ENCODE measurements around the gene MARS1.

DNA sequence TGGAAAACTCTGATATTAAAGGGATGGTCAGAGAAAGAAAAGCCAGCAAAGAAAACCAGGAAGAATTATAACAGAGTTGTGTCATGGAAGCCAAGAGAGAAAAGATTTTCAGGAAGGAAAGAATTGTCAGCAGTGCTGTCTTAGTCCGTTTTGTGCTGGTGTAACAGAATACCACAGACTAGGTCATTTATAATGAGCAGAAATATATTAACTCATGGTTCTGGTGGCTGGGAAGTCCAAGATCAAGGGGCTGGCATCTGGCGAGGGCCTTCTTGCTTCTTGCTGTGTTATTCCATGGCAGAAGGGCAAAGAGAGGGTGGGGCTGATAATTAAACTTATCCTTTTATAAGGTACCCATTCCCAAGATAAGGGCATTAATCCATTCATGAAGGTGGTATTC, 39.2 kb upstream of the MARS1 start:
- TF ChIP-seq EP300 (IDR thresholded peaks at IDR 0.05) (no peak), POLR2A (IDR thresholded peaks at IDR 0.05) (no peak), POLR2AphosphoS5 (IDR thresholded peaks at IDR 0.05) (no peak)
- TF ChIP-seq, protein P1, sequence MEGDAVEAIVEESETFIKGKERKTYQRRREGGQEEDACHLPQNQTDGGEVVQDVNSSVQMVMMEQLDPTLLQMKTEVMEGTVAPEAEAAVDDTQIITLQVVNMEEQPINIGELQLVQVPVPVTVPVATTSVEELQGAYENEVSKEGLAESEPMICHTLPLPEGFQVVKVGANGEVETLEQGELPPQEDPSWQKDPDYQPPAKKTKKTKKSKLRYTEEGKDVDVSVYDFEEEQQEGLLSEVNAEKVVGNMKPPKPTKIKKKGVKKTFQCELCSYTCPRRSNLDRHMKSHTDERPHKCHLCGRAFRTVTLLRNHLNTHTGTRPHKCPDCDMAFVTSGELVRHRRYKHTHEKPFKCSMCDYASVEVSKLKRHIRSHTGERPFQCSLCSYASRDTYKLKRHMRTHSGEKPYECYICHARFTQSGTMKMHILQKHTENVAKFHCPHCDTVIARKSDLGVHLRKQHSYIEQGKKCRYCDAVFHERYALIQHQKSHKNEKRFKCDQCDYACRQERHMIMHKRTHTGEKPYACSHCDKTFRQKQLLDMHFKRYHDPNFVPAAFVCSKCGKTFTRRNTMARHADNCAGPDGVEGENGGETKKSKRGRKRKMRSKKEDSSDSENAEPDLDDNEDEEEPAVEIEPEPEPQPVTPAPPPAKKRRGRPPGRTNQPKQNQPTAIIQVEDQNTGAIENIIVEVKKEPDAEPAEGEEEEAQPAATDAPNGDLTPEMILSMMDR (IDR thresholded peaks at IDR 0.05) = no peak

Measured in stomach (tissue), 4 donors.